HG02884 (cell line): Measurements from ENCODE around the gene PTX4.

ENCODE experiments used
- ATAC-seq: cut with Tn5 transposase; IDR thresholded peaks from one replicate; pipeline ENCODE4 v1.9.1; 2021; ENCODE audit warnings: mild to moderate bottlenecking, moderate library complexity; ENCODE audit not compliant: unreplicated experiment

PTX4 gene

DNA sequence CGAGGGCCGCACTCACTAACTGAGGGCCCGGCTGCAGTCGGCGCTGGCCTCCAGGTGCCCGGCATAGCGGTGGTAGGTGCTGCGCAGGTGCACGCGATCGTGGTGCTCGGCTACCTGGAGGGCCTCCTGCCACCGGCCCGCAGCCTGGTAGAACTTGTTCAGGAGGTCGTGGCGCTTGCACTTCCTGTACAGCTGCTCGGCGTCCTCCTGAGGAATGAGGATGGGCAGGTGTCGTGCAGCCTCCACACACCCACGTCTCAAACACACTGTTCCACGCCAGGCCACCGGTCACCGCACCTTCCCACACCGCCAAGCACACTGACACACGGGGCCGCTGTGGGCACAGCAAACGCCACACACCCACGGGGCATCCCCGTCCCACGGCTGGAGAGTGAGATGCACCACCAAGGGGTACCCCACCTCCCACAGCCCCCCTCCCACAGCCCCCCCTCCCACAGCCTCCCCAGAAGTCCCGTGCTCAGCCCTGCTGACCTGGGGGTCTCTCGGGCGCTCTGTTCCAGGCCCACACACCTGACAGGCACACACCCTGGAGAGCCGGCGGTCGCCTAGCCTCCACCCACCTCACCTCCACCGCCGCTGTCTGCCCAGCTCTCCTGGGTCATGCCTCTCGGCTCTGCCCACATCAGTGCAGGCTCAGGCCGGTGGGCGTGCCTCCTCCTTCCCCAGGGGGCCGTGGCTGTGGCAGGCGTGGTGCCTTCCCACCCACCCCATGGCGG is 37.3 kb upstream of the PTX4 start:
- no peak for ATAC-seq

DNA sequence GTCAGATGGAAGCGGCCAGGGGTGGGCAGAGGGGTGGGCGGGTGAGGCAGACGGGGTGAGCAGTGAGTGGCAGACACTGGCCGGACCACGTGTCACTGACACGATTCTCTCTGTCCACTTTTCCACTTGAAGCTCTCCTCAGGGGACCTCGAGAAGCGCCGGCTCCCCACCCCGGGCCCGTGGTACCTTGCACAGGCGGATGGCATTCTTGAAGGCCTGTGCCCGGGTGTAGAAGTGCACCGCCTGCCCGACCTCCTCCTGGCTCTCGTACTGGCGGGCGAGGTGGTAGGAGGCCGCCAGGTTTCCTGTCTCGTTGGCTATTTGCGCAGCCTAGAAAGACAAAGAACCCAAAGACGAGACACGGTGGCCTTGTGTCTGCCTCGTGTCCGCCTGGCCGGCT is 35.6 kb upstream of the PTX4 start:
- ATAC-seq = no peak

DNA sequence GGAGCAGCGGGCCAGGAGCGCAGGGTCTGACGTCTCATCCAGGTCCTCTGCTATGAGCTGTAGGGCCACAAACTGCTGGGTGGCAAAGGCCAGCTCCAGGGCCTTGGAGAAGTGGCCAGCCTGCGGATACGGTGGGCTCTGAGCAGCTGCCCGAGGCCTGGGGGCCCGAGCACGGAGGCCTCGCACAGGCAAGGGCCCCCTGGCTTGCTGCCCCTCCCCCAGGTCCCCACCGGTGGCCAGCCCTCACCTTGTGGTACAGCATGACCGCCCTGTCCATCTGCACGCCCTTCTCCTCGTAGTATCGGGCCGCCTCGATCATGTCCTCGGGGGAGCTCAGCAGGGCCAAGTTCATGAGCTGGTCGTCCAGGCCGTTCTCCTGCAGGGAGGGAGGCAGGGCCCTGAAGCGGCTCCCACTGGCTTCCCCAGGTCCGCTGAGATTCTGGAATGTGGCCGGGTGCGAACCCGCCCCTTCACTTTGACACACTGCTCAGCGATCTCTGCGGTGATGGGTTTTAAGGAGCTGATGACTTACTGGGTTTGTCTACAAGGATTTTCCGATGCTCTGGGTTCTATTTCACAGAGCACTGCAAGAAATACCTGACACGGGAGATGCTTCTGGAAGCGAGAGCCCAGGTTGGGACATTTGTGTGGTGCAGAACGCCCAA is 35.0 kb upstream of the PTX4 start:
- no peak for ATAC-seq

DNA sequence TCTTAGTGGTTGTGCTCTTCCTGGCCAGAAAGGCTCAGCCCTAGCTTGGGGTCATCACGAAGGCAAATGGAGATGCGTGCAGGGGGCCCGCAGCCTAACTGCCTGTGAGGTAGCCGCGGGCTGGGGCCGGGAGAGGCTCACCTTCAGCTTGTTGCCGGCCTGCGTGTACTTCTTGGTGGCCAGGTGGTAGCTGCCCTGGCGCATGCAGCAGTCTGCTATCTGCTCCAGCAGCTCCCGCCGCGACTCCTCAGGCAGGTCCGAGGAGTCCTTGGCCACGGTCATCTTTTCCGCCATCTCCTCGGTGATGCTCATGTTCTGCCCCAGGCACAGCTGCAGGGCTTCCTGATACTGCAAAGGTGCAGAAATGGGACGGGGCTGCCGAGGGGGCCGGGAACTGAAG is 31.7 kb upstream of the PTX4 start:
- ATAC-seq = no peak

DNA sequence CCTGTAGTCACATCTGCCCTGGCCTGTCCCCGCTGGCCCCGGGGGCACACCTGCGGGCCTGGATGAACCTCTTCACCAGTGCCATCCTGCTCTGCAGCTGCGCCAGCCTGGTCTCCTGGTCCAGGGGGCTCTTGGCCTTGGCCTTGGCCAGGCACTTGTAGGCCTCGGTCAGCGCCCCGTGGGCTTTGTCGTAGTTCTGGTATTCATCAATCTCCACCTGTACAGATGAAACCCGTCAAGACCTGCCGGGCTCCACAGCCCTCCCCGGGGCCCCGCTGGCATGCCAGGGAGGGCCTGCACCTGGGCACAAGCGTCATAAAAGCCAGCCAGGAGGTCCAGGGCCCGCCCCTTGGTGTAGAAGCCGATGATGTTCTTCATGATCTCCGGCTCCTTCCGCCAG is 31.1 kb upstream of the PTX4 start:
- ATAC-seq = no peak

DNA sequence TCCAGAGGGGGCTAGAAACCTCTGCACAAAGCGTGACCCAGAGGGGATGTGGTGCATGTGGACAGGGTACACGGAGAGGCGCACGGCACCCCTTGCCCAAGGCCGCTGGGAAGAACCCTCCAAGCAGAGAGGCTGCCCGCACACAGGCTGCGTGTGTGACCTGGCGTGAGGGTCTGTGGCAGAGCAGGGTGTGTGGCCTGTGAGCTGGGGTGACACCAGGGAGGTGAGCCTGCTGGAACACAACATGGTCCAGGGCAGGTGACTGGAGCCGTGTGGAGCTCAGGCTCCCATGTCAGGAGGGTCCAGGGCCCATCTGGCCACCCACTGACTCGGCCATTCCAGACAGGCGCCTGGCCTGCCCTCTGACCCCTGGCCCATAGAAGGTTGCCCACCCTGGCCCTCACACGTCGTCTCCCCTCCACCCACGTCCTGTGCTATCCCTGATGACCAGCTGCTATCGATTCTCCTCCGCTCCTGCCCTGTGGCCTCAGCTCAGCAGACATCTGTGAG is 29.9 kb upstream of the PTX4 start:
- no peak for ATAC-seq

DNA sequence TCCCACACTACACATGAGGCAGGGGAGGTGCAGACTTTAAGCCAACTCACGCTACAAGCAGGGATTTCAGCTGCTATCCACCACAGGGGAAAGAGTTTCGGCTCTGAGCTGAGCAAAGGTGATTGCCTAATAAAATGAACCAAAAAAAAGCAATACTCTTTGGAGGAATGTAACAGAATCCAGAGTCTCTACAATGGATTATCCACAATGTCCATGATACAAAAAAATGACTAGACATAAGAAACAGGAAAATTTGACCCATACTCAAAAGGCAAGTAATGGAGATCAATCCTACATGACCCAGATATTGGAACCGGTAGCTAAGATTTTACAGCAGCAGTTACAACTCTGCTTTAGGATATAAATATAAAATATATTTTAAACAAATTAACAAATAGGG is 25.8 kb upstream of the PTX4 start:
- ATAC-seq = no peak

DNA sequence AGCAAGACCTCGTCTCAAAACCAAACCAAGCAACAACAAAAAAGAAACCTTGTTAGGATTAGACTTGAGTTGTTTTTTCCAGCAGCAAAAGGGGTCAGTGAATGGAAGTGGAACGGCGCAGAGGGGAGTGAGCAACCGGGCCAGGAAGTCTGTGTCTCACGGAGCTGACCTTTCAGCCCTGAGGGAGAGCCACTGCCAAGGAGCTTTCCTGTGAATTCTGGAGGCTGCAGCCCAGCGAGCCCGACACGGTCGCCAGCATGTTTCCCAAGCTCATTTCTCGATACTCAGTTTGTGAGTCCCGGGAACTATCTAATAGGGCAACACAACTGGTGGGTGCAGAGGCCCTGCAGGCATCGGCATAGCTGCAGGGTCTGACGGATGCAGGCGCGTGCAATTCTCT is 24.0 kb upstream of the PTX4 start:
- ATAC-seq = no peak

DNA sequence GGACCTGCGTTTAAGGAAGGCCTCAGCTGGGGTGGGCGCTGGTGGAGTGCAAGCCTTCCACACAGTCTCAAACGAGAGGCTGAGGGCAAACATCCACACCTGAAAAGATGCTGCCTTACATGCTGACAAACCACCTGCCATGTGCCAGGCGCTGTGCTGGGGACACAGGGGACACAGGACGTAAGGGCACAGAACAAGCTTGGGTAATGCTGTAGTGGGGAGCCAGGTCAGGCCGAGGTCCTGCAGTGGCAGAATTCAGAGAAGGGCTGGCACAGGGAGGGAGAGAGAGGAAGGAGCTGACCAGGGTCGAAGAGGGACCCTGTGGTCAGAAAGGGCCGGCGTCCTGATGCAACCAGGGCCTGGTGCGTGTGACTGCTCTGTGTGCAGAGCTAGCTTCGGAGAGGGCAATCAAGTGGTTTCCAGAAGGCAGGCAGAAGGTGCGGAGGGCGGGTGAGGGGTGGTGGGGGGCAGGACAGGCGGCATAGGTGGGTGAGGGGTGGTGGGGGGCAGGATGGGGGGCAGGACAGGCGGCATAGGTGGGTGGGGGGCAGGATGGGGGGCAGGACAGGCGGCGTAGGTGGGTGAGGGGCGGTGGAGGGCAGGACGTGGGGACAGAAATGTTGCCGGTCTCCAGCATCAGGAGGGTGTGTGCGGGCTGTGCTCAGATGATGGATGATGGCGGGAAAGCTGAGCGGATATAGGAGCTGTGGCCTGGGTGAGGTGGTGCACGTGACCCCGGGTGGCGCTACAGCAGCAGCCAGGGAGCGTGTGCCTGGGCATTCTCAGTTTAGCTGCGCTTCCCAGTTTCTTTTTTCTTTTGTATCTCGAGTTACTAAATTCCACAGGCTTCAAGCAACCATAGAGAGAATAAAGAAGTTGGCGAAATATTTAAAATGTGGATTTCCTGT is 23.2 kb upstream of the PTX4 start:
- ATAC-seq = no peak

DNA sequence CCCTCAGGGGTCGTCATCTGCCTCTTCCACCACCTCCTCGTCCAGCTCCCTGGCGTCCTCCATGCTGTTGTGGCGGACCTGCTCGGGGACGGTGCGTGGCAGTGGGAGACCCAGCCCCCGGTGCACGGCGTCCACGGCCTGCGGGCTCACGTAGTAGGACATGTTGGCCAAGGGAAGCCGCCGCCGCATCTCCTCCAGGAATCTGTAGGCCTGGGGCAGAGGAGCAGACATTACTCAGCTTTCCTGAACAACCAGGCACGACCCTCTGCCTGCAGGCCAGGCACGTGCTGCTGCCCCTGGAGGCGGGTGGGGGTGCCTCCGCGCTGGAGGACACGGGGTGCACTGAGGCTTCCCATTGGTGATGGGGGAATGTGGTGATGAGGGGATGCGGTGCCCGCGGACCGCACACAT is 22.2 kb upstream of the PTX4 start:
- ATAC-seq = no peak

DNA sequence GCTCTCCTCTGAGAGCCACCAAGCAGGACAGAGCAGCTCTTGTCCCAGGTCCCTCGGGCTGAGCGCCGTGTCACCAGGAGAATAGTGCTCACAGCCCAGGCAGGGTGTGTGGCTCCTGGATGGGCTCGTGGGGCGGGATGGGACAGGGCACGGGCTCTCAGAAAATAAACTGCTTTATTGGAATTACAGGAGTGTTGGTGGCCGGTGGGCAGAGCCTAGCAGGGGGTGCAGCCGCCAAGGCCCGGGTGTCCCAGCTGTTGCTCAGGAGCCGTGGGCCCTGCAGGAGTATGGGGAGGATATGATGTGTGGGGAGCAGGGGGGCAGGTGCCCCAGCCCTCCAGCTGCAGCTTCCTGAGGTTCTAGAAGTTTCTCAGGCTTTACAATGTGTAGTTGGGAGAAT is 21.5 kb upstream of the PTX4 start:
- no peak for ATAC-seq

DNA sequence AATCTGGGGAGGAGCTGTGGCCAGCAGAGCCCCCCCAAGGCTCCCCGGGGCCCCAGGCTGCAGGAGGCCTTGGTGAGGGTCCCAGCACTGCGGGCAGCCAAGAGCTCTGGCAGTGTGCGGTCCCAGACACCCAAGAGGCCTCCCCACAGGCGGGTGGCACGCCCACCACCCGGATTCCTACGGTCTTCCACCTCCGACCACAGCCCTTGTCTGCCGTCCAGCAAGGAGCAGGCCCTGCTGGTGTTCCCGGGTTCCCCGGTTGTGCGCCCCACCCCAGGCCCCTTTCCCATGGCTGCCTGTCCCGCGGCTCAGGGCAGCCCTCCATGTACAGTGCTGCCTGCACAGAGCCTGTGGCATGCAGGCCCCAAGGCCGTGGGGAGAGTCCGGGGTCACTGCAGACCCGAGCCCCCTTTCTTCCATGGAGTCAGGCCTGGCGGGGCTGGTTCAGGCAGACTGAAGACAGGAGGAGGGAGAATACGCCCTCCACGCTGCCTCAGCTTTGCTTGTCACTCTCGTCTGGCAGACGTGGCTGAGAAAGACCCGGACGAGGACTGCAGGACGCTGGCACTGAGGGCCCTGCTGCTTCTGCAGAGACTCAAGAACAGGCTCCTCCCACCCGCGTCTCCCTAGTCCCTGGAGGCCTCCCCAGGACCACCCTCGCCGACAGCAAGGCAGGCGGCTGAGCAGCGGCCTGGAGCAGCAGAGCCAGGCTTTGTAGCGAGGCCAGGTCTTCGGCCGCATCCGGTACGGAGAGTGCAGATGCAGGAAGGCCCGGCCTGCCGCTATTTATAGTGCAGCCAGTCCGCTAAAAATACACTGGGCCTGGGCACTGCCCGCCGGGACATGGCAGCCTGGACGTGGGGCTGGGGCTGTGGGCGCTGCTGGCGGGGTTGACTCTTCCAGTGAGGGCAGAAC is 20.8 kb upstream of the PTX4 start:
- ATAC-seq = no peak

DNA sequence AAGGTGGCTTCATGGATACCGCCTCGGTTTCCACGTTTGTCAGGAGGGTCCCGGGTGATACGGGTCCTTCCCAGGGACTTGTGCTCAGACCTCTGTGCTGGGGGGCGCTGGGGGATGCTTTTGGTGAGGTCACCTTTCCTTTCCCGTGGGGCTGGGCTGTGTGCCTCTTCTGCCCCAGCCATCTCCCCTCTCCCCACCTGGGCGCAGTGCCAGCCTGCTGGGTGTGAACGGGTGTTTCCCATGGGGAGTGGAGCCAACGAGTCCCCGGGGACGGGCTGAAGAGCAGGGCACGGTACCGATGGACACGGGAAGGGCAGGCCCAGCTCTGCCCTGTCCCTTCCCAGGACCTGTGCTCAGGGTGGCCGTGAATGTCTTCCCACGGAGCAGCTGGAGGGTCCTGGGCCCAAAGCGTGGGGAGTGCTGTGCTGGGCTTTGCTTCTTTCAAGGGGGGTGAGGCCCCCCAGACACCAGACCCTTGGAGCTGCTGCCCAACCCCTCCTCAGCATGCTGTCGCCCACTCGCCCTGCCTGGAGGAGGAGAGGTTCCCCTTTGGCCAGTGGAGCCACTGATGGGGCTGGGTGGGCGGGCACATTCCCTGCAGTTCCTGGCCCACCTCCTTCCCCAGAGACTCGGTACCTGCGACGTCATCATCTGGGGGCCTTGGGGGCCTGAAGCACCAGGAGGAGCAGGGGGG is 19.9 kb upstream of the PTX4 start:
- ATAC-seq = no peak

DNA sequence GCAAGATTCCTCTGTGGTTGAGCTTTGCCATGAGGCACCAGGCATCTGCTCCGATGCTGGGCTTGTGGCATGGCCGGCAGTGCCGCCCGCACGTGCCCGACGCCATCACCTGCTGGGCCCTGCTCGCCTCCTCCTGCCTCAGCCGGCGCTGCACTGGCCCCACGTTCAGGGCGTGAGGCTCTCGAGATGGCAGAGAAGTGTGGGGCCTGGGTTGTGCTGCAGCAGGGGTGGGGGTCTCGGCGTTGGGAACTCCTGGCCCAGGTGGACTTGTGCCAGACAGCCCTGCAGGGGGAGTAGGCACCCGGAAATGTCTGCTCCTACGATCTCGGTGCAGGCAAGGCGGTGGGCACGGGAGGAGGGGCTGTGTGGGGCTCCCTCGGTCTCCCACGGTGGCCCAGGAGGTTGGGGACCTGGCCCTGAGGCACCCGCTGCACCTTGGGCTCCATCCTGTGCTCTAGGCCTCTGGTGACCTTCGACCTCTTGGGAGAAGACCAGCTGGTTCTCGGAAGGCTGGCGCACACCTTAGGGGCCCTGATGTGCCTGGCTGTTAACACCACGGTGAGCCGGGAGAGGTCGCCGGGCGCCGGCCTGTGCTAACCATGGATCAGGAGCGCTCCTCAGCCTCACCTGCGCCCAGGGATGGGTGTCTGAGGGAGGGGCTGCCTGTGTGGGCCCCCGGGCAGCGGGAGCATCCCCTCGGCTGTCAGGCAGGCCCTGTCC is 17.9 kb upstream of the PTX4 start:
- ATAC-seq = no peak

DNA sequence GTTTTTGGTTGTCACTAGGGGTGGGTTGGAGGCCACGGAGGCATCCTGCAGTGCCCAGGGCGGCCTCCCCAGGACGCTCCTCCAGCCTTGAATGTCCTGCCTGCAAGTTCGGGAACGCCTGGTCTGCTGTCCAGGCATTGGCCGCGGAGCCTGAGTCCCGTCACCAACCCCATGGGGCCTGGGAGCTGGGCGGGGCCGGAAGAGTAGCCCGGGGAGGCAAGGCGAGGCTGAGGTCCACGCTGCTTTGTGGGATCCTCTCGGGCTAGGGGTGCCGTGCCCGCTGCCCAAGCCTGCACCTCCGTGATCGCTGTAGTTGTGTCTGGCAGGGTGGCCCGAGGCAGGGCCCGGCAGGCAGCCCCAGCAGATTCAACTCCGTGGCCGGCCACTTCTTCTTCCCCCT is 17.2 kb upstream of the PTX4 start:
- no peak for ATAC-seq

DNA sequence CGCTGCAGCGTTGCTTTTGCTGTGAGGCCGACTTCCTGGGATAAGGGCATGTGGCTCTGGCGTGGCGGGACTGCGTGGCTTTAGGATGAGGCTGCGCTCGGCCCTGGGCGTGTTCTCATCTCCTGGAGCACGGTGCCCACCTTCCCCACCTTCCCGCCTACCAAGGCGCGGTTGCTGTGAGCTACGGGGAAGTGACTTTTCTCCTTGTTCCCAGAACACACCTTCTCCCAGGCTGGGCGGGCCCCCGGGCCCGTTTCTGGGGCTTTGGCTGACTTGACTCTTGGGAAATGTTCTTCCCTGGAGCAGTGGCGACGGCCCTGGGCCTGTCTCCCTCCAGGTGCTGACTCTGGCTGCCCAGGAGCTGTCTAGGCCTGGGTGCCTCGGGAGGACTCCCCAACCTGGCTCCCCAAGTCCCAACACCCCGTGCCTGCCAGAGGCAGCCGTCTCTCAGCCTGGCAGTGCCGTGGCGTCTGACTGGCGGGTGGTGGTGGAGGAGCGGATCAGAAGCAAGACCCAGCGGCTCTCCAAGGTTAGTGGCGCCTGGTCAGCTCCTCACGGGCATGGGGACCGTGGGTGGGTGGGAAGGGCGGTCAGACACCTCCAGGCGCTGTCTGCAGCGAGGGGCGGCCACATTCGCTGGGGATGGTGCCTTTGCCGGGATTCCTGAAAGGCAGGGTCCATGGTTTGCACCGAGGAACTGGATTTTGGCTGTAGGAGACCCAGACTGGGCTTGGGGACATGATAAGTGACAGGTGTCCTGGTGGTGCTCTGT is 16.5 kb upstream of the PTX4 start:
- ATAC-seq = no peak

DNA sequence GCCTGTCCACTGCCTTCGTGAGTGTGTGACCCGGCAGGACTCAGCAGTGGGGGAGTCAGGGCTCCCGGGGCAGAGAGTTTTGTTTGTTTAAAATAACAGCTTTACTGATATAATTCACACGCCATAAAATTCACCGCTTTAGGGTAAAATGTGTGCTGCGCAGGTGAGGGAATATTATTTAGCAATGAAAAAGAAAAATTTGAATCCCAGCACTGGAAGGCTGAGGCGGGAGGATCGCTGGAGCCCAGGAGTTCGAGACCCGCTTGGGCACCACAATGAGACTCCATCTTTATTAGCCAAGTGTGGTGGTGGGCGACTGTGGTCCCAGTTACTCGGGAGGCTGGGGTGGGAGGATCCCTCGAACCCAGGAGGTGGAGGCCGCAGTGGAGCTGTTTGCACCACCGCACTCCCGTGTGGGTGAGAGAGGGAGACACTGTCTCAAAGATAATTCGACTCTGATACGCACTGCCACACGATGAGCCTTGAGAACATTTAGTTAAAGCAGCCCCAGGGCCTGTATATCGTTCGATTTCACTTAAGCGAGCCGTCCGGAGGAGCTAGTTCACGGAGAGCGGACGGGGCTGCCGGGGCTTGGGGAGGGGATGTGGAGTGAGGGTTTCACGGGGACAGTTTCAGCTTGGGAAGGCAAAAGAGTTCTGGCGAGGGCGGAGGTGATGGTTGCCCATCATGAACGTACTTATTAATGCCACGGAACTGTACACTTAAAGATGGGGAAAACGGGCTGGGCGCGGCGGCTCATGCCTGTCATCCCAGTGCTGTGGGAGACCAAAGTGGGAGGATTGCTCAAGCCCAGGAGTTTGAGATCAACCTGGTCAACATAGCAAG is 14.6 kb upstream of the PTX4 start:
- no peak for ATAC-seq
